ENCODE measurements around the gene BAIAP2L2.

The BAIAP2L2 gene

GRCh38 chr22:38068641-38069371 lies 41.7 kb downstream of the BAIAP2L2 start:
- Histone ChIP-seq H3K4me1 (ENCODE audit: control insufficient read depth, low read length) (no peaks in the 10 kb centered on the region), H3K27me3 (ENCODE audit: control insufficient read depth, low read length) (no peaks in the 10 kb centered on the region), H3K27ac (ENCODE audit: low read depth, low read length) (no peak overlapping the region), H3F3A (ENCODE audit: control insufficient read depth, insufficient read depth) (no peaks in the 10 kb centered on the region), H3K9me3 (ENCODE audit: control insufficient read depth, insufficient read depth, low read length) (no peaks in the 10 kb centered on the region), H3K4me2 (ENCODE audit: low read length) (no peak overlapping the region), H3K79me2 (ENCODE audit: control insufficient read depth, low read length) (no peaks in the 10 kb centered on the region), H4K20me1 (ENCODE audit: control insufficient read depth, insufficient read depth, low read depth, low read length) (no peaks in the 10 kb centered on the region), H3K4me3 (ENCODE audit: low read length) (no peak overlapping the region), H3K9me2 (replicated peaks; ENCODE audit: control insufficient read depth, low read length) (no peaks in the 10 kb centered on the region), H3K36me3 (ENCODE audit: control insufficient read depth, low read length) (peaks cover 5% of the 10 kb centered on the region; the same call in 1 of the 2 replicates)
- TF ChIP-seq EZH2phosphoT487 (IDR thresholded peaks at IDR 0.05; ENCODE audit: borderline replicate concordance, low read length) (no peak), CTCF (IDR thresholded peaks at IDR 0.05; ENCODE audit: low read depth, low read length, poor library complexity, severe bottlenecking) (no peak)

GRCh38 chr22:38067761-38068360 lies 42.6 kb downstream of the BAIAP2L2 start:
- Histone ChIP-seq H3F3A (ENCODE audit: control insufficient read depth, insufficient read depth) (no peaks in the 10 kb centered on the region), H3K9me2 (replicated peaks; ENCODE audit: control insufficient read depth, low read length) (no peaks in the 10 kb centered on the region), H3K9me3 (ENCODE audit: control insufficient read depth, insufficient read depth, low read length) (no peaks in the 10 kb centered on the region), H4K20me1 (ENCODE audit: control insufficient read depth, insufficient read depth, low read depth, low read length) (no peaks in the 10 kb centered on the region), H3K79me2 (ENCODE audit: control insufficient read depth, low read length) (no peaks in the 10 kb centered on the region), H3K4me1 (ENCODE audit: control insufficient read depth, low read length) (no peaks in the 10 kb centered on the region), H3K36me3 (ENCODE audit: control insufficient read depth, low read length) (peaks cover 5% of the 10 kb centered on the region; the same call in 1 of the 2 replicates), H3K4me3 (ENCODE audit: low read length) (no peak overlapping the region), H3K4me2 (ENCODE audit: low read length) (no peak overlapping the region), H3K27me3 (ENCODE audit: control insufficient read depth, low read length) (no peaks in the 10 kb centered on the region), H3K27ac (ENCODE audit: low read depth, low read length) (no peak overlapping the region)
- TF ChIP-seq CTCF (IDR thresholded peaks at IDR 0.05; ENCODE audit: low read depth, low read length, poor library complexity, severe bottlenecking), result no peak

GRCh38 chr22:38067028-38067415 lies 43.5 kb downstream of the BAIAP2L2 start:
- H3F3A ChIP-seq (ENCODE audit: control insufficient read depth, insufficient read depth), result no peaks in the 10 kb centered on the region
- H3K4me2 ChIP-seq (ENCODE audit: low read length), result no peak overlapping the region
- H3K9me2 ChIP-seq (replicated peaks; ENCODE audit: control insufficient read depth, low read length), result no peaks in the 10 kb centered on the region
- TF ChIP-seq CTCF (IDR thresholded peaks at IDR 0.05; ENCODE audit: low read depth, low read length, poor library complexity, severe bottlenecking) (no peak), EZH2phosphoT487 (IDR thresholded peaks at IDR 0.05; ENCODE audit: borderline replicate concordance, low read length) (no peak)
- H3K9me3 ChIP-seq (ENCODE audit: control insufficient read depth, insufficient read depth, low read length), result no peaks in the 10 kb centered on the region
- no peaks in the 10 kb centered on the region for H3K27me3 ChIP-seq (ENCODE audit: control insufficient read depth, low read length)
- H3K36me3 ChIP-seq (ENCODE audit: control insufficient read depth, low read length), result peaks cover 5% of the 10 kb centered on the region; the same call in 1 of the 2 replicates
- H4K20me1 ChIP-seq (ENCODE audit: control insufficient read depth, insufficient read depth, low read depth, low read length), result no peaks in the 10 kb centered on the region
- H3K4me1 ChIP-seq (ENCODE audit: control insufficient read depth, low read length), result no peaks in the 10 kb centered on the region
- H3K27ac ChIP-seq (ENCODE audit: low read depth, low read length), result no peak overlapping the region
- H3K4me3 ChIP-seq (ENCODE audit: low read length), result no peak overlapping the region
- H3K79me2 ChIP-seq (ENCODE audit: control insufficient read depth, low read length), result no peaks in the 10 kb centered on the region

Data from DOHH2 (cell line).